GM21528 (cell line): ENCODE results near the gene TPST2.

ENCODE experiments used
- ATAC-seq: cut with Tn5 transposase; IDR thresholded peaks from one replicate; pipeline ENCODE4 v1.9.1; 2021; ENCODE audit warnings: mild to moderate bottlenecking, moderate library complexity; ENCODE audit not compliant: unreplicated experiment, low FRiP score

The TPST2 gene

DNA sequence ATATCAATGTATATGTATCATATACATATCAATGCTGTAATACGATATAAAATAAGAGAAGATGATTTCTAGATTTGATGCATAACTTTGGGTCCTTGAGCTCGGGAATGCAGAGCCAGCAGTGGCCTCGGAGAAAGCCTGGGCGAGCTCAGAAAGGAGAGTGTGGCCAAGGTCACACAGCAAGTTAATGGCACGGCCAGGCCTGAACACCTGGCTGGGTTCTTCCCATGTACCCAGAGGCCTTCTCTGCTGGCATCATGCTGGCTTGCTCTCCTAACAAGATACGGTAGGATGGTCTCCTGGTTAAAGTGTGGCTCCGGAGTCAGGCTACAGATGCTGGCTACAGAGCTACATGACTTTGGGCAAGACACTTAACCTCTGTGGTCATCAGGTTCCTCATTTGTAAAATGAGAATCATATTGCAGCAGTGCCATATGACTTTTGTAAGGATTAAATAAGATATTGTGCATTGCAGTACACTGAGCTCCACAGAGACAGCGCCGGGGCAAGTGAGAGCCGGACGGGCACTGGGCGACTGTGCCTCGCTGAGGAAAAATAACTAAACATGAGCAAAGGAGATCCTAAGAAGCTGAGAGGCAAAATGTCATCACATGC is 29.9 kb downstream of the TPST2 start:
- ATAC-seq = no peak

DNA sequence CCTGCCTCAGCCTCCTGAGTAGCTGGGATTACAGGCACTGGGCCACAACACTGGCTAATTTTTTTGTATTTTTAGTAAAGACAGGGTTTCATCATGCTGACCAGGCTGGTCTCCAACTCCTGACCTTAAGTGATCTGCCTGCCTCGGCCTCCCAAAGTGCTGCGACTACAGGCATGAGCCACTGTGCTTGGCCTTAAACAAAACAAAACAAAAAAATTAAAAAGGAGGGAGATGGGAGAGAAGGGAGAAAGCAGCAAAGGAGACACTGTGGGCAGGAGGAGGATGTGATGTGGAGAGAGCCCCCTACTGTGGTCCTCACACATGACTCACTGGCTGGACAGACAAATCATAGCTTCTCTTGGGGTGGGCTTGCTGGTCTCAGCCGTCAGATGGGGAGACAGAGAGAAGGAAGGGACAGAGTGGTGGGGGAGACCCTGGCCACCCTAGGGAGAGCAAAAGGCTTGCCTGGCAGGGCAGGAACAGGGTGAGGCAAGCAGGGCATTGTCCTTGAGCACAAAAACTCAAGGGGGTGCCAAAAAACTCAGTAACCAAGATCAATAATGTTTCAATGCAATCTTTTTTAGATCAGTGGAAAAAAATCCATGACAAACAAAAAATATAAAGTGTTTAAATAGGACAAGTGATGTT is 31.6 kb downstream of the TPST2 start:
- ATAC-seq = no peak

- ATAC-seq = no peak
Observed at GRCh38 chr22:26556904-26557303, 33.0 kb downstream of the TPST2 start.

DNA sequence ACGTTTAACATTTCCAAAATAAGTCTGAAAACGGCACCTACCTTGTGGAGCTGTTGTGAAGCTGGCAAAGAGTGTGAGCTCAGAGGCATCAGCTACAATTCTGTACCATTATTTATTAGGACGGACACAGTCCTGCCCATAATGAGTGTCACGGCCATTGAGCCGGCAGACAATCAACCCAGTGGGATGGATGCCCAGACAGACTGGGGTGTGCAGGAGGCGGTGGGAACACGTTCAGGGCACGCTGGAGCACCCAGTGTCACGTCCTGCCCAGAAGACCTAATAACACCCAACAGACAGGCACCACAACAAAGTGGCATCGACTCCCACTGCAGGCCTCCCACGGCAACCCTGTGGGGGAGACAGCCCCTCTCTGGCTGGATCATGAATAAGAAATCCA is 34.5 kb downstream of the TPST2 start:
- no peak for ATAC-seq

- ATAC-seq = no peak
Observed at GRCh38 chr22:26554956-26555355, 35.0 kb downstream of the TPST2 start.

DNA sequence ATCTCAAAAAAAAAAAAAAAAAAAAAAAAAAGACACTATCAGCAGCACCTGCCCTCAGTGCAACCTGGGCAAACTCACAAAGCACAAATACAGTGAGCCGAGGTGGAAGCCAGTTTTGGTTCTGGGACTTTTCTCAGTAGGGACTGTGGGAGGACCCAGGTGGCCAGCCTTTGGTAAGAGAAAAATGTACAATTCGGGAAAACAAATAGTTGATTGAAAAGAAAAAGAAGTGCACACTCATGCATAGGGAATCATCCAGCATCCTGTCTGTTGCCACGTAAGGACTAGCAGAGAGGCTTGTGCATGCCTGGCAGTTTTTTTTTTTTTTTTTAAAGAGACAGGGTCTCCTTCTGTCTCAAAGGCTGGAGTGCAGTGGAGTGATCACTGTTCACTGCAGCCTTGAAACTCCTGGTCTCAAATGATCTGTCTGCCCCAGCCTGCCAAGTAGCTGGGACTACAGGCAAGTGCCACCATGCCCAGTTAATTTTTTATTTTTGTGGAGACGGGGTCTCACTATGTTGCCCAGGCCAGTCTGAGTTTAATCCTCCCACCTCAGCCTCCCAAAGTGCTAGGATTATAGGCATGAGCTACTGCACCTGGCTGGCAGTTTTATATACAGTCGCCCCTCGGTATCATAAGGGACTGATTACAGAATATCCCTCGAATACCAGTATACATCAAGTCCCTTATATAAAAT is 36.7 kb downstream of the TPST2 start:
- ATAC-seq = no peak

- ATAC-seq = no peak
Observed at GRCh38 chr22:26552466-26552865, 37.5 kb downstream of the TPST2 start.

DNA sequence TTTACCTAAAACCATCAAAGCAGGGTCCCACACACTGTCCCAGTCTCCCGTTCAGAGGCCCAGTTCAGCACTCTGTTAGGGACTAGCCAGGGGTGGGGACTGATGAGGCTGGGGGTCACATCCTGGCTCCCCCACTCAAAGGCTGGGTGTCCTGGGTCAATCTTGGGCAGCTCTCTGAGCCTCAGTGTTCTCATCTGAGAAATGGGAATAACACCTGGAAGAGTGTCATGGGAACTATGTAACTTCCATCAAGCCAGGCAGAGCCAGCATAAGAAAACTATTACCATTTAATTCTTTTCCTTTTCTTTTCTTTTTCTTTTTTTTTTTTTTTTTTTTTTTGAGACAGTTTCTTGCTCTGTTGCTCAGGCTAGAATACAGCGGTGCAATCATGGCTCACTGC is 38.4 kb downstream of the TPST2 start:
- no peak for ATAC-seq

GRCh38 chr22:26550498-26551033 is 39.4 kb downstream of the TPST2 start:
- no peak for ATAC-seq

DNA sequence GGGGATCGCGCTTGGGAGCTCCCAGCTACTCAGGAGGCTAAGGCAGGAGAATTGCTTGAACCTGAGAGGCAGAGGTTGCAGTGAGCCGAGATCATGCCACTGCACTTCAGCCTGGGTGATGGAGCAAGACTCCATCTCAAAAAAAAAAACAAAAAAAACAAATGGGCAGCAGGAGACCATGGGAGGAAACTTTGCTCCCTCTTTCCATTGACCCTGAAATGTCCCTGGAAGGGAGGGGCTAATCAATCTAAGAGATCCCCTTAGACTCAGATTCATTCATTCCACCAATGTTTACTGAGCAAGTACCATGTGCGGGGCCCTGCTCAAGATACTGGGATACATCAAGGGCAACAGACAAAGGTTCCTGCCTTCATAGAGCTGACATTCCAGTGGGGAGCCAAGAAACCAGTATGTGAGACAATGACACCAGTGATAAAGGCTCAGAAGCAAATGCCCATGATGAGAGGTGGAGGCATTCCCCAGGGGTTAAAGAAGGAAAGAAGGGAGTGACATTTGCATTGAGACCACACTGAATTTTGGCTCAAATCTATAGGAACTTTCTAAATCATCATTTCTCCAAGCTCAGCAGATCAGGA is 39.9 kb downstream of the TPST2 start:
- no peak for ATAC-seq

DNA sequence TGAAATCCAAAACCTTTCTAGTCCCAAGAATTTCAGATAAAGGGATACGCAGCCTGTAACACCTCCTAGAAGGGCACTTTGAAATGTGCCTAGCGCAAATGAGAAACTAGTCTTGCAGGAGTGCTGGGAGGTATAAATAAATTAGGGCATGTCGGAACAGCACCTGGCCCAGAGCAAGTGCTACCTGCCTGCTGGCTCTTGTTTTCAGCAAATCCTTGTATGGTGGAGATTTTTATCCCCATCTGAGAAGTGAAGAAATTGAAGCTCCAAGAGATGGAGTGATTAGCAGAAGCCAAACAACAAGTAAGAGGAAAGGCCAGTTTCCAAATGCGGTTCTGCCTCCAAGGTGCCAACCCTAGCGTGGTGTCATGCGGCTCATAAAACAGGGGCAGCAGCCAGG is 40.9 kb downstream of the TPST2 start:
- no peak for ATAC-seq

GRCh38 chr22:26548303-26548702 is 41.6 kb downstream of the TPST2 start:
- no peak for ATAC-seq

DNA sequence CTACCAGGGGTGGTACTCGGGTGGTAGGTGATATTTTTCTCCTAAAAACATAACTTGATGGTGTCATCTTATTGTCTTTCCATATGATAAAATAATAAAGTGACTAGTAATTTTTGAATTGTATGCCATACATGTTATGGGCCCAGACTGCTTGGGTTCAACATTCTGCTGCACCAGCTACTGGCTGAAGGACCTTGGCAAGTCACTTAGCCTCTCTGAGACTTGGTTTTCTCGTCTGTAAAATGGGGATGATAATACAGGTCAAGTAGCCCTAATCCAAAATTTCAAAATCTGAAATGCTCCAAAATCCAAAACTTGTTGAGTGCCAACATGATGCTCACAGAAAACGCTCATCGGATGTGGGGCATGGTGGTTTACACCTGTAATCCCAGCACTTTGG is 42.1 kb downstream of the TPST2 start:
- ATAC-seq = no peak

- ATAC-seq = no peak
Observed at GRCh38 chr22:26547426-26547825, 42.5 kb downstream of the TPST2 start.

DNA sequence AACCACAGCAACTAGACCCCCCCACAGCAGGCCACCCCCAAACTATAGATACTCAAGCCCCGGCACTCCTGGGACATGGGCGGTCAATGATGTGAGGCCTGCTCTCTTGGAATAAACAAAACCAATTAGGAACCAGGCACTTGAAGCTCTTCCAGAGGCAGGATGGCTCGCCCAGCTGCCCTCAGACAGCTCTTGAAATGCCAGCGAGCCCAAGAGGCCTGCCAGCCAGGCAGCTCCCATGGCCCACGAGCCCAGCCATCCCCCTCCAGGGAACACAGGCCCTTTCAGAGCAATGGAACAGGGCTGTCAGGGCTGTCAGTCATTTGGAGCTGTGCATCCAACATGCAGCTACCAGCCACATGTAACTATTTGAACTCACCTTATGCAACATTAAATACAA is 43.6 kb downstream of the TPST2 start:
- no peak for ATAC-seq

DNA sequence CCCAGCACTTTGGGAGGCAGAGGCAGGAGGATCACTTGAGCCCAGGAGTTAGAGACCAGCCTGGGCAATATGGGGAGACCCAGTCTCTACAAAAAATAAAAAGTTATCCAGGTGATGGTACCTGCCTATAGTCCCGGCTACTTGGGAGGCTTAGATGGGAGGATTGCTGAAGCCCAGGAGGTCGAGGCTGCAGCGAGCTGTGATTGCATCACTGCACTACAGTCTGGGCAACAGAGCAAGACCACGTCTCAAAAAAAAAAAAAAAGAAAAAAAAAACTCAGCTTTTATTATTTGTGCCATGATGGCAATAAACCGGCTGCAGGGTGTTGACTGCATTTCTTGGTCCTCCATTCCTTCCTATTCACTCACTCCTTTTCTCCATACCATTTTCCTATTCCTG is 44.1 kb downstream of the TPST2 start:
- ATAC-seq = no peak

DNA sequence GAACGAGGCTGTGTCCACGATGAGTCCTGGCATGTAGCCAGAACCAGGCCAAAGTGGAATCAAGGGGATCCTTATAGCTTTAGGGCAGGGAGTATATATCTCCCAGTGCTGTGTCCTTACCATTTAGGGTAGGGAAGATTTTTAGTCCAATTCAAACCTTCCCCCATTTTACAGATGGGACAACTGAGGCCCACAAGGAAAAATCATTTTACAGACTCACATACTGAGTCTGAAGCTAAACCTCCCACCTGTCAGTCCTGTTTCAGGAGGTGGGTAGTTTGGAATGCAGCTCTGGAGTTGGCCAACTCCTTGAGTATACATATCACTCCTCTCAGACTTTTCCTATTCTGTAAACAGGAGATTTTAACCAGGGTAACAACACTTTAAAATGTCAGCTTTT is 44.5 kb downstream of the TPST2 start:
- ATAC-seq = no peak

DNA sequence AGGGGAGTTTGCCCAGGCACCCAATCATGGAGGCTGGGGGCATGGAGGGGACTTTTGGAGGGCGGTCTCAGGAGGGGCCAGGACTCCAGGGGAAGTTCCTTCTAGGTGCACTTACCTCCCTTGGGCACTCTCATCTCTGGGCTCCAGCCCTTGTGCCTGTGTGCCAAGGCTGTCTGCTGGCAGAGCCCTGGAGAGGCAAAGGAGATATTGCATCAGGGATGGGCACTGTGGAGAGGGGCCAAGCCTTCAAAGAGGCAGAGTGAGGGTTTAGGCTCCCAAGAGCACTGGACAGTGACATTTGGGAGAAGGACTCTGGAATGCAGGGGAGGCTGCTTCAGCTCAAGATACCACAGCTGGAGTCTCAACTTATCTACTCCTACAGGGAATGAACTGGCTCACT is 45.4 kb downstream of the TPST2 start:
- ATAC-seq = no peak

DNA sequence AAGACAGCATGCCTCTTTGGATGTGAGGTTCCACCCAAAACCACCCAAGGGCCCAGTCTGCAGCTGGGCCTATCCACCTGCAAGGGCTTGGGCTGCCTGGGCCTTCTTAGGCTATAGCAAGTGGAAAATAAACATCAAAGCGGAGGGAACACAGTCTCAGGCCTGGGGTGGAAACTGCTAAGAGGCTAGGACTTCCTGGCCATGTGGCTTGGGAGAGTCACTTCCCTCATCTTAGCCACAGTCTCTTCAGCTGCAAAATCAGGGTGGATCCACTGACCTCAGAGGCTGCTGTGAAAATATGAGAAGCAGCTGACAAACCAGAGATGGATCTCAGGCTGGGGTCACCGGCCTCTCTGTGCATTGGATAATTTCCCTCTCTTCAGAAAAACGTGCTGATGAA is 47.1 kb downstream of the TPST2 start:
- ATAC-seq = no peak

DNA sequence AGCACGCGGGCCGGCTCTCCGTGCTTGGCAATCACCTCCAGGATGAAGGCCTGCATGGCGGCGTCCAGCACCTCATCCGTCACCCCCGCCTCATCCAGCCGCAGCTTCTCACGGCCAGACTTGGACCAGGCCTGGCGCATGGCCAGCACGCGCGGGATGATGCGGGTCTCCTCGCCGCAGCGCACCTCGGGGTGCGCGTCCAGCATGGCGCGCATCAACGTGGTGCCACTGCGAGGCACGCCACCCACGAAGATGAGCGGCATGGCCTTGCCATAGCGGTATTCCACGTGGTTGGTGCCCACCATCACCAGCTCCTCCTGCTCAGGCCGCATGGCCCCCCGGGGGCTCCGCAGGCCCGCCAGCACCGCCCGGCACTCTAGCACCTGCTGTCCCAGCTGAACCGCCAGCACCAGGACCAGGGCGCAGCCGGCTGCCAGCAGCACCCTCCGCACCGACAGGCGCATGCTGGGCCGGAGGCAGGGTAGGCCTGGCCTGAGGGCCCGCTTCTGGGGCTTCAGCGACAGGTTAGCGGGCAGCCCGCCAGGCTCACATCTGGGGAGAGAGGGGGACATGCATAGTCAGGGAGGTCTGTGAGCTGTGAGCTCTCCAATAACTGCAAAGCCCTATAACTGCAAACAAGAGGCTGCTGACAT is 48.6 kb downstream of the TPST2 start:
- no peak for ATAC-seq

GRCh38 chr22:26540119-26540518 is 49.8 kb downstream of the TPST2 start:
- no peak for ATAC-seq
